Smooth muscle cell of the brain vasculature (primary cell): Measurements from ENCODE around the gene LINC00305.
A peak's percentile ranks its signal among the peaks of the same experiment; 100 is the strongest.

Experiments
- DNase-seq: peaks from one replicate; pipeline ENCODE4 v3.0.0-alpha.2; 2012; ENCODE audit warnings: low read depth, low spot score

Gene LINC00305

GRCh38 chr18:64115881-64116280, 33.0 kb downstream of the LINC00305 start:
- DNase-seq, result no peak

- DNase-seq, result no peak
Observed at GRCh38 chr18:64111950-64112349, 36.9 kb downstream of the LINC00305 start.

- DNase-seq, result no peak
Observed at GRCh38 chr18:64110692-64111480, 38.0 kb downstream of the LINC00305 start.

GRCh38 chr18:64103986-64104385, 44.9 kb downstream of the LINC00305 start:
- DNase-seq, result no peak

GRCh38 chr18:64100116-64100922, 48.6 kb downstream of the LINC00305 start:
- DNase-seq, result no peak

- no peak for DNase-seq
Observed at GRCh38 chr18:64099244-64099643, 49.6 kb downstream of the LINC00305 start.

- peak; percentile 4 for DNase-seq
Observed at GRCh38 chr18:64097497-64097896, 51.4 kb downstream of the LINC00305 start.

GRCh38 chr18:64095056-64095455, 53.8 kb downstream of the LINC00305 start:
- DNase-seq, result no peak

- DNase-seq, result no peak
Observed at GRCh38 chr18:64094210-64094609, 54.7 kb downstream of the LINC00305 start.

GRCh38 chr18:64091526-64091925, 57.4 kb downstream of the LINC00305 start:
- no peak for DNase-seq

GRCh38 chr18:64090876-64091275, 58.0 kb downstream of the LINC00305 start:
- DNase-seq, result no peak

- no peak for DNase-seq
Observed at GRCh38 chr18:64083916-64084315, 65.0 kb downstream of the LINC00305 start.

- DNase-seq, result no peak
Observed at GRCh38 chr18:64082513-64082912, 66.4 kb downstream of the LINC00305 start.

- DNase-seq, result no peak
Observed at GRCh38 chr18:64082054-64082453, 66.8 kb downstream of the LINC00305 start.

- no peak for DNase-seq
Observed at GRCh38 chr18:64073971-64074370, 74.9 kb downstream of the LINC00305 start.

- DNase-seq, result no peak
Observed at GRCh38 chr18:64055019-64055418, 93.9 kb downstream of the LINC00305 start.

GRCh38 chr18:64053246-64053645, 95.6 kb downstream of the LINC00305 start:
- DNase-seq, result no peak

- no peak for DNase-seq
Observed at GRCh38 chr18:64052772-64053171, 96.1 kb downstream of the LINC00305 start.

- no peak for DNase-seq
Observed at GRCh38 chr18:64044616-64045015, 104.3 kb downstream of the LINC00305 start.

- no peak for DNase-seq
Observed at GRCh38 chr18:64042728-64043358, 106.0 kb downstream of the LINC00305 start.

GRCh38 chr18:64037812-64038414, 111.0 kb downstream of the LINC00305 start:
- no peak for DNase-seq

- no peak for DNase-seq
Observed at GRCh38 chr18:64032312-64032711, 116.6 kb downstream of the LINC00305 start.
